ENCODE measurements around the gene DOCK7. TPM values are rescaled to one million over a fixed set of nuclear protein-coding genes. Genes with fewer than 3 reads are reported as not detected.
"Not testable (repeated sequence)": the region's sequence is repeated elsewhere in the genome, so short reads cannot be mapped to it uniquely, and the experiment has no call there.

Gene DOCK7
- total and polyA plus RNA-seq, 2 of the 8 experiments (the other 6 are each of a cell fraction or from before 2014, with no cell fraction given), result 10.2 to 33.7 TPM

DNA sequence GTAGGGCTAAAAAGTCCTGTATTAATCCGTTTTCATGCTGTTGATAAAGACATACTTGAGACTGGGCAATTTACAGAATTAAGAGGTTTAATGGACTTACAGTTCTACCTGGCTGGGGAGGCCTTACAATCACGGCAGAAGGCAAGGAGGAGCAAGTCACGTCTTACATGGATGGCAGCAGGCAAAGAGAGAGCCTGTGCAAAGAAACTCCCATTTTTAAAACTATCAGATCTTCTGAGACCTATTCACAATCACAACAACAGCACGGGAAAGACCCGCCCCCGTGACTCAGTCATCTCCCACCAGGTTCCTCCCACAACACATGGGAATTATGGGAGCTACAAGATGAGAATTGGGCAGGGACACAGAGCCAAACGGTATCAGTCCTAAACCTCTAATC, 6.3 kb upstream of the DOCK7 start:
- H3K4me2 ChIP-seq (ENCODE audit: insufficient read depth in 1 of 2, low read depth in 2 of 2, low read length in 2 of 2); H3K9ac ChIP-seq (replicated peaks in 1 of 4; ENCODE audit: extremely low read depth in 1 of 4, low read depth in 3 of 4, low read length in 3 of 4); H2BK5ac ChIP-seq (ENCODE audit: low read depth, low read length); H3K36me3 ChIP-seq (ENCODE audit: control insufficient read depth in 2 of 4, insufficient read depth in 4 of 4, low read length in 3 of 4); H3K56ac ChIP-seq (replicated peaks; ENCODE audit: insufficient read length, low read depth, low read length); H3K4me3 ChIP-seq (ENCODE audit: extremely low read depth in 1 of 4, insufficient read depth in 2 of 4, low read depth in 3 of 4, low read length in 4 of 4); H3K27ac ChIP-seq (ENCODE audit: low read depth, low read length); DNase-seq (ENCODE audit: low read depth in 1 of 2, low spot score in 2 of 2); H3K14ac ChIP-seq (ENCODE audit: insufficient read length); H4K8ac ChIP-seq (ENCODE audit: extremely low read depth, insufficient read depth, low read length); H4K20me1 ChIP-seq (replicated peaks in 1 of 2; ENCODE audit: control insufficient read depth in 1 of 2, insufficient read depth in 2 of 2, low read length in 2 of 2); H3K4ac ChIP-seq (replicated peaks; ENCODE audit: insufficient read length, low read depth, low read length); H2BK12ac ChIP-seq (ENCODE audit: low read depth, low read length); H3K23me2 ChIP-seq (ENCODE audit: low read depth, low read length); H3K4me1 ChIP-seq (replicated peaks in 1 of 4; ENCODE audit: control insufficient read depth in 3 of 4, insufficient read depth in 4 of 4, low read length in 3 of 4); H3K79me2 ChIP-seq (ENCODE audit: control insufficient read depth in 1 of 2, insufficient read depth in 2 of 2, low read length in 2 of 2); H3K27me3 ChIP-seq (replicated peaks in 1 of 4; ENCODE audit: control insufficient read depth in 3 of 4, extremely low read depth in 1 of 4, insufficient read depth in 3 of 4, low read length in 3 of 4); H2BK20ac ChIP-seq (ENCODE audit: low read length); H4K5ac ChIP-seq (ENCODE audit: insufficient read length, low read depth, low read length); FAIRE-seq; H2AK5ac ChIP-seq (ENCODE audit: low read depth, low read length); H3K9me3 ChIP-seq (ENCODE audit: insufficient read depth in 2 of 2, low read depth in 1 of 2, low read length in 1 of 2); H3K79me1 ChIP-seq (ENCODE audit: low read depth, low read length); H3K18ac ChIP-seq (ENCODE audit: extremely low read depth, low read length); POLR2A ChIA-PET (ENCODE audit: partially characterized antibody); H4K91ac ChIP-seq (replicated peaks; ENCODE audit: insufficient read length, low read length); H2BK15ac ChIP-seq (ENCODE audit: low read length); H2BK120ac ChIP-seq (replicated peaks; ENCODE audit: low read depth, low read length); H3K23ac ChIP-seq (ENCODE audit: insufficient read length); H2AFZ ChIP-seq (ENCODE audit: low read length): not testable (repeated sequence)
- CTCF ChIA-PET (ENCODE audit: partially characterized antibody), result interaction anchor here (0.8 kb wide), 1 partner anchor 52 kb away, joined by 4 read pairs; no protein-coding TSS in a partner anchor
- WGBS, 2 experiments (ENCODE audit: extremely low coverage in 1 of 2, insufficient coverage in 1 of 2, insufficient read length in 1 of 2, insufficient replicate concordance in 2 of 2, low coverage in 1 of 2, low lambda C conversion rate in 2 of 2, missing lambda C conversion rate in 1 of 2), result 86% methylated on average over 7 of the region's 7 CpGs; no CpG with 5 or more reads in 1 of the 2 experiments

Measured in H1 (cell line).